ENCODE measurements around the gene KLRC2. TPM values are rescaled to one million over a fixed set of nuclear protein-coding genes. Genes with fewer than 3 reads are reported as not detected.
"Not testable (repeated sequence)": the region's sequence is repeated elsewhere in the genome, so short reads cannot be mapped to it uniquely, and the experiment has no call there.

KLRC2 gene
- 1 to 10 TPM in 2 of 4 donors, under 1 TPM in 1, not detected in 1; 0.36 to 2.4 (median 1.0) TPM for polyA plus RNA-seq
- long read RNA-seq, donor 1 = 0 reads
- long read RNA-seq, donor 2, partial matches to known transcripts = 0 of 3 reads
- long read RNA-seq, donor 2, other reads (novel, unspliced or antisense) = 0 of 3 reads
- long read RNA-seq, donor 3 = 0 reads
- long read RNA-seq, donor 4 = 0 reads
- long read RNA-seq, donor 5 = 0 reads
- long read RNA-seq, donor 6, partial matches to known transcripts = 0 of 1 reads
- long read RNA-seq, donor 6, other reads (novel, unspliced or antisense) = 0 of 1 reads
- long read RNA-seq, donor 7 = 0 reads
- long read RNA-seq, donor 8 = 0 reads
- long read RNA-seq, donor 9 = 0 reads
- long read RNA-seq, donor 10 = 0 reads

- not testable (repeated sequence) for DNase-seq; H3K4me3 ChIP-seq (ENCODE audit: low read depth in 1 of 3, low read length in 3 of 3); H3K27me3 ChIP-seq (ENCODE audit: control insufficient read depth in 3 of 3, insufficient read depth in 3 of 3, low read length in 3 of 3); H3K27ac ChIP-seq (ENCODE audit: low read depth in 1 of 3, low read length in 2 of 3); H3K36me3 ChIP-seq (ENCODE audit: control insufficient read depth in 3 of 3, insufficient read depth in 2 of 3, low read depth in 1 of 3, low read length in 3 of 3); FAIRE-seq; H3K9me3 ChIP-seq (ENCODE audit: control insufficient read depth in 2 of 2, insufficient read depth in 1 of 2, low read depth in 1 of 2, low read length in 1 of 2); H3K4me1 ChIP-seq (ENCODE audit: control insufficient read depth in 3 of 3, insufficient read depth in 2 of 3, low read depth in 1 of 3, low read length in 2 of 3)
- WGBS, 3 donors = 7 to 26% (median 18%) methylated on average over 3 of the region's 3 CpGs
Measured at GRCh38 chr12:10435816-10436215, at the start of gene KLRC2. Gene KLRC2, minus strand, starts transcription at chr12:10436010. Its CDS starts 24 bp downstream, at chr12:10435986.

- not testable (repeated sequence) for FAIRE-seq; H3K9me3 ChIP-seq (ENCODE audit: control insufficient read depth in 2 of 2, insufficient read depth in 1 of 2, low read depth in 1 of 2, low read length in 1 of 2)
- WGBS, 3 donors = 28 to 56% (median 48%) methylated on average over 2 of the region's 2 CpGs
Measured at GRCh38 chr12:10481901-10482300, 46.1 kb upstream of the KLRC2 start.

GRCh38 chr12:10472808-10473207 is 37.0 kb upstream of the KLRC2 start:
- 88 to 92% (median 88%) methylated on average over 5 of the region's 5 CpGs for WGBS, 3 donors
- H3K36me3 ChIP-seq (ENCODE audit: control insufficient read depth in 3 of 3, insufficient read depth in 2 of 3, low read depth in 1 of 3, low read length in 3 of 3); H3K27me3 ChIP-seq (ENCODE audit: control insufficient read depth in 3 of 3, insufficient read depth in 3 of 3, low read length in 3 of 3); H3K27ac ChIP-seq (ENCODE audit: low read depth in 1 of 3, low read length in 2 of 3); H3K4me3 ChIP-seq (ENCODE audit: low read depth in 1 of 3, low read length in 3 of 3); H3K4me1 ChIP-seq (ENCODE audit: control insufficient read depth in 3 of 3, insufficient read depth in 2 of 3, low read depth in 1 of 3, low read length in 2 of 3); FAIRE-seq; DNase-seq; H3K9me3 ChIP-seq (ENCODE audit: control insufficient read depth in 2 of 2, insufficient read depth in 1 of 2, low read depth in 1 of 2, low read length in 1 of 2): not testable (repeated sequence)

More at GRCh38 chr12:10481901-10482300, 46.1 kb upstream of the KLRC2 start:
- DNase-seq; H3K27me3 ChIP-seq (ENCODE audit: control insufficient read depth in 3 of 3, insufficient read depth in 3 of 3, low read length in 3 of 3); H3K4me3 ChIP-seq (ENCODE audit: low read depth in 1 of 3, low read length in 3 of 3); H3K4me1 ChIP-seq (ENCODE audit: control insufficient read depth in 3 of 3, insufficient read depth in 2 of 3, low read depth in 1 of 3, low read length in 2 of 3); H3K27ac ChIP-seq (ENCODE audit: low read depth in 1 of 3, low read length in 2 of 3); H3K36me3 ChIP-seq (ENCODE audit: control insufficient read depth in 3 of 3, insufficient read depth in 2 of 3, low read depth in 1 of 3, low read length in 3 of 3): not testable (repeated sequence)

- no peaks in the 10 kb centered on the region for H3K4me1 ChIP-seq (ENCODE audit: control insufficient read depth in 3 of 3, insufficient read depth in 2 of 3, low read depth in 1 of 3, low read length in 2 of 3)
- FAIRE-seq (no peak), DNase-seq (no peak)
- H3K27me3 ChIP-seq (ENCODE audit: control insufficient read depth in 3 of 3, insufficient read depth in 3 of 3, low read length in 3 of 3) = no peaks in the 10 kb centered on the region
- H3K36me3 ChIP-seq (ENCODE audit: control insufficient read depth in 3 of 3, insufficient read depth in 2 of 3, low read depth in 1 of 3, low read length in 3 of 3) = no peaks in the 10 kb centered on the region
- no peak overlapping the region for H3K4me3 ChIP-seq (ENCODE audit: low read depth in 1 of 3, low read length in 3 of 3)
- 81 to 92% (median 91%) methylated on average over 1 of the region's 1 CpG for WGBS, 3 donors
- H3K27ac ChIP-seq (ENCODE audit: low read depth in 1 of 3, low read length in 2 of 3) = no peak overlapping the region
- H3K9me3 ChIP-seq (ENCODE audit: control insufficient read depth in 2 of 2, insufficient read depth in 1 of 2, low read depth in 1 of 2, low read length in 1 of 2) = no peaks in the 10 kb centered on the region
Measured at GRCh38 chr12:10469701-10470100, 33.9 kb upstream of the KLRC2 start.

GRCh38 chr12:10466311-10466710 is 30.5 kb upstream of the KLRC2 start:
- no peak for FAIRE-seq

GRCh38 chr12:10457760-10458159 is 21.9 kb upstream of the KLRC2 start:
- Histone ChIP-seq H3K4me3 (ENCODE audit: low read depth in 1 of 3, low read length in 3 of 3) (no peak overlapping the region), H3K36me3 (ENCODE audit: control insufficient read depth in 3 of 3, insufficient read depth in 2 of 3, low read depth in 1 of 3, low read length in 3 of 3) (no peaks in the 10 kb centered on the region), H3K27ac (ENCODE audit: low read depth in 1 of 3, low read length in 2 of 3) (no peak overlapping the region), H3K4me1 (ENCODE audit: control insufficient read depth in 3 of 3, insufficient read depth in 2 of 3, low read depth in 1 of 3, low read length in 2 of 3) (no peaks in the 10 kb centered on the region), H3K27me3 (ENCODE audit: control insufficient read depth in 3 of 3, insufficient read depth in 3 of 3, low read length in 3 of 3) (no peaks in the 10 kb centered on the region), H3K9me3 (ENCODE audit: control insufficient read depth in 2 of 2, insufficient read depth in 1 of 2, low read depth in 1 of 2, low read length in 1 of 2) (peaks cover 0 to 13% of the 10 kb centered on the region in 2 donors)
- DNase-seq (no peak), FAIRE-seq (no peak)
- 88 to 98% (median 94%) methylated on average over 3 of the region's 3 CpGs for WGBS, 3 donors

More at GRCh38 chr12:10466311-10466710, 30.5 kb upstream of the KLRC2 start:
- no peaks in the 10 kb centered on the region for H3K4me1 ChIP-seq (ENCODE audit: control insufficient read depth in 3 of 3, insufficient read depth in 2 of 3, low read depth in 1 of 3, low read length in 2 of 3)
- H3K36me3 ChIP-seq (ENCODE audit: control insufficient read depth in 3 of 3, insufficient read depth in 2 of 3, low read depth in 1 of 3, low read length in 3 of 3) = no peaks in the 10 kb centered on the region
- DNase-seq = no peak
- 86 to 88% (median 87%) methylated on average over 4 of the region's 4 CpGs for WGBS, 3 donors
- H3K9me3 ChIP-seq (ENCODE audit: control insufficient read depth in 2 of 2, insufficient read depth in 1 of 2, low read depth in 1 of 2, low read length in 1 of 2) = peaks cover 0 to 3% of the 10 kb centered on the region in 2 donors
- H3K27me3 ChIP-seq (ENCODE audit: control insufficient read depth in 3 of 3, insufficient read depth in 3 of 3, low read length in 3 of 3) = no peaks in the 10 kb centered on the region
- no peak overlapping the region for H3K4me3 ChIP-seq (ENCODE audit: low read depth in 1 of 3, low read length in 3 of 3)
- no peak overlapping the region for H3K27ac ChIP-seq (ENCODE audit: low read depth in 1 of 3, low read length in 2 of 3)

- 85 to 93% (median 91%) methylated on average over 2 of the region's 2 CpGs for WGBS, 3 donors
- H3K4me3 ChIP-seq (ENCODE audit: low read depth in 1 of 3, low read length in 3 of 3) = no peak overlapping the region
- no peaks in the 10 kb centered on the region for H3K36me3 ChIP-seq (ENCODE audit: control insufficient read depth in 3 of 3, insufficient read depth in 2 of 3, low read depth in 1 of 3, low read length in 3 of 3)
- no peak for DNase-seq
- H3K4me1 ChIP-seq (ENCODE audit: control insufficient read depth in 3 of 3, insufficient read depth in 2 of 3, low read depth in 1 of 3, low read length in 2 of 3) = no peaks in the 10 kb centered on the region
- H3K27me3 ChIP-seq (ENCODE audit: control insufficient read depth in 3 of 3, insufficient read depth in 3 of 3, low read length in 3 of 3) = no peaks in the 10 kb centered on the region
- no peak for FAIRE-seq
- peaks cover 0 to 13% of the 10 kb centered on the region in 2 donors for H3K9me3 ChIP-seq (ENCODE audit: control insufficient read depth in 2 of 2, insufficient read depth in 1 of 2, low read depth in 1 of 2, low read length in 1 of 2)
- no peak overlapping the region for H3K27ac ChIP-seq (ENCODE audit: low read depth in 1 of 3, low read length in 2 of 3)
Measured at GRCh38 chr12:10456856-10457255, 21.0 kb upstream of the KLRC2 start.

- DNase-seq = no peak
- WGBS, 3 donors = 75 to 84% (median 80%) methylated on average over 1 of the region's 1 CpG
- Histone ChIP-seq H3K9me3 (ENCODE audit: control insufficient read depth in 2 of 2, insufficient read depth in 1 of 2, low read depth in 1 of 2, low read length in 1 of 2) (peaks cover 0 to 13% of the 10 kb centered on the region in 2 donors), H3K4me1 (ENCODE audit: control insufficient read depth in 3 of 3, insufficient read depth in 2 of 3, low read depth in 1 of 3, low read length in 2 of 3) (no peaks in the 10 kb centered on the region), H3K4me3 (ENCODE audit: low read depth in 1 of 3, low read length in 3 of 3) (no peak overlapping the region), H3K27me3 (ENCODE audit: control insufficient read depth in 3 of 3, insufficient read depth in 3 of 3, low read length in 3 of 3) (no peaks in the 10 kb centered on the region), H3K27ac (ENCODE audit: low read depth in 1 of 3, low read length in 2 of 3) (no peak overlapping the region), H3K36me3 (ENCODE audit: control insufficient read depth in 3 of 3, insufficient read depth in 2 of 3, low read depth in 1 of 3, low read length in 3 of 3) (no peaks in the 10 kb centered on the region)
- FAIRE-seq = peak; percentile 59
Measured at GRCh38 chr12:10455766-10456165, 20.0 kb upstream of the KLRC2 start.

- H3K27ac ChIP-seq (ENCODE audit: low read depth in 1 of 3, low read length in 2 of 3) = no peak overlapping the region
- no peaks in the 10 kb centered on the region for H3K27me3 ChIP-seq (ENCODE audit: control insufficient read depth in 3 of 3, insufficient read depth in 3 of 3, low read length in 3 of 3)
- WGBS, 3 donors = 29 to 63% (median 29%) methylated on average over 1 of the region's 1 CpG
- FAIRE-seq (no peak), DNase-seq (no peak)
- H3K9me3 ChIP-seq (ENCODE audit: control insufficient read depth in 2 of 2, insufficient read depth in 1 of 2, low read depth in 1 of 2, low read length in 1 of 2) = peaks cover 0 to 13% of the 10 kb centered on the region in 2 donors
- H3K4me1 ChIP-seq (ENCODE audit: control insufficient read depth in 3 of 3, insufficient read depth in 2 of 3, low read depth in 1 of 3, low read length in 2 of 3) = no peaks in the 10 kb centered on the region
- no peak overlapping the region for H3K4me3 ChIP-seq (ENCODE audit: low read depth in 1 of 3, low read length in 3 of 3)
- H3K36me3 ChIP-seq (ENCODE audit: control insufficient read depth in 3 of 3, insufficient read depth in 2 of 3, low read depth in 1 of 3, low read length in 3 of 3) = no peaks in the 10 kb centered on the region
Measured at GRCh38 chr12:10454531-10454930, 18.7 kb upstream of the KLRC2 start.

All from small intestine (tissue), 16 donors.